Astrocyte (in vitro differentiated cells and primary cell): ENCODE measurements around the gene GRM7. TPM values are rescaled to one million over a fixed set of nuclear protein-coding genes. Genes with fewer than 3 reads are reported as not detected.

Experiments used
- DNase-seq: peaks from one replicate; pipeline ENCODE4 v3.0.0-alpha.2; 2010; ENCODE audit warnings: low read depth
- FAIRE-seq: peaks from 2 replicates; lab custom pipeline; 2011; peaks lifted over from hg19 to GRCh38; lab: Jason Lieb, UNC
- H2AFZ ChIP-seq: 2 replicates; pipeline ENCODE4 v1.6.0; 2012; ENCODE audit warnings: low read depth, low read length, inconsistent platforms
- H3K27ac ChIP-seq: 2 replicates; pipeline ENCODE4 v1.5.1; 2011; ENCODE audit warnings: low read depth, low read length, inconsistent platforms
- H3K27me3 ChIP-seq: 2 replicates; pipeline ENCODE4 v1.6.0; 2011; ENCODE audit warnings: low read length, inconsistent platforms; ENCODE audit not compliant: insufficient read depth
- H3K36me3 ChIP-seq: 2 replicates; pipeline ENCODE4 v1.5.1; 2011; ENCODE audit warnings: low read length, inconsistent platforms; ENCODE audit not compliant: insufficient read depth
- H3K4me1 ChIP-seq: 2 replicates; pipeline ENCODE4 v1.5.1; 2011; ENCODE audit warnings: low read length, inconsistent platforms; ENCODE audit not compliant: insufficient read depth
- H3K4me2 ChIP-seq: 2 replicates; pipeline ENCODE4 v1.6.0; 2012; ENCODE audit warnings: low read length, inconsistent platforms
- H3K4me3 ChIP-seq: 2 replicates; pipeline ENCODE4 v1.5.1; 2011; ENCODE audit warnings: low read depth, mild to moderate bottlenecking, low read length, inconsistent platforms; ENCODE audit not compliant: insufficient read depth
- H3K79me2 ChIP-seq: 2 replicates; pipeline ENCODE4 v1.6.0; 2012; ENCODE audit warnings: mild to moderate bottlenecking, low read length, inconsistent platforms; ENCODE audit not compliant: insufficient read depth
- H3K9ac ChIP-seq: 2 replicates; pipeline ENCODE4 v1.6.0; 2012; ENCODE audit warnings: mild to moderate bottlenecking, low read length, inconsistent platforms
- H3K9me3 ChIP-seq: 2 replicates; pipeline ENCODE4 v1.5.1; 2012; ENCODE audit warnings: low read depth, mild to moderate bottlenecking, low read length, inconsistent platforms; ENCODE audit not compliant: insufficient read depth
- H4K20me1 ChIP-seq: 2 replicates; pipeline ENCODE4 v1.6.0; 2012; ENCODE audit warnings: low read length, inconsistent platforms; ENCODE audit not compliant: insufficient read depth
- H3K27ac Mint-ChIP-seq: one replicate; pipeline ENCODE4 v1.8.0; 2021; ENCODE audit warnings: mild to moderate bottlenecking, mixed read lengths; ENCODE audit not compliant: unreplicated experiment
- H3K27me3 Mint-ChIP-seq: one replicate; pipeline ENCODE4 v1.8.0; 2021; ENCODE audit warnings: low read depth, mixed read lengths; ENCODE audit not compliant: unreplicated experiment
- H3K36me3 Mint-ChIP-seq: one replicate; pipeline ENCODE4 v1.8.0; 2021; ENCODE audit warnings: low read depth, mixed read lengths; ENCODE audit not compliant: unreplicated experiment
- H3K4me1 Mint-ChIP-seq: one replicate; pipeline ENCODE4 v1.8.0; 2021; ENCODE audit warnings: low read depth, mixed read lengths; ENCODE audit not compliant: unreplicated experiment
- H3K4me3 Mint-ChIP-seq: one replicate; pipeline ENCODE4 v1.8.0; 2021; ENCODE audit warnings: mild to moderate bottlenecking, moderate library complexity, mixed read lengths; ENCODE audit not compliant: unreplicated experiment
- H3K9me3 Mint-ChIP-seq: one replicate; pipeline ENCODE4 v1.8.0; 2021; ENCODE audit warnings: mild to moderate bottlenecking, mixed read lengths; ENCODE audit not compliant: unreplicated experiment
- CTCF ChIP-seq: IDR thresholded peaks from 2 replicates; pipeline ENCODE4 v1.5.1; 2011; ENCODE audit warnings: low read depth, mild to moderate bottlenecking, inconsistent platforms, low read length, moderate library complexity; ENCODE audit not compliant: insufficient read depth
- EZH2 ChIP-seq: IDR thresholded peaks from 2 replicates; pipeline ENCODE4 v1.6.1; 2012; ENCODE audit warnings: mild to moderate bottlenecking, low read length, inconsistent platforms; ENCODE audit not compliant: insufficient read depth
- total RNA-seq: library from RNA; stranded (reverse); gene quantifications from 2 replicates; pipeline ENCODE4 v1.2.1, GENCODE V29; 2021

GRM7 gene
- total RNA-seq, 1 donor from 2014 or later = not detected

- Histone ChIP-seq H3K9me3 (no peaks in the 10 kb centered on the region), H3K36me3 (no peaks in the 10 kb centered on the region), H3K4me2 (no peak overlapping the region), H3K9ac (no peak overlapping the region), H3K27ac (no peak overlapping the region), H3K27me3 (no peaks in the 10 kb centered on the region), H3K4me1 (no peaks in the 10 kb centered on the region), H2AFZ (no peak overlapping the region), H3K4me3 (no peak overlapping the region), H4K20me1 (no peaks in the 10 kb centered on the region), H3K79me2 (no peaks in the 10 kb centered on the region)
- no peak overlapping the region for H3K27ac Mint-ChIP-seq
- H3K4me1 Mint-ChIP-seq = no peaks in the 10 kb centered on the region
- H3K36me3 Mint-ChIP-seq = no peaks in the 10 kb centered on the region
- TF ChIP-seq EZH2 (no peak), CTCF (no peak)
- no peaks in the 10 kb centered on the region for H3K9me3 Mint-ChIP-seq
- FAIRE-seq = no peak
- no peak for DNase-seq
- H3K27me3 Mint-ChIP-seq = no peaks in the 10 kb centered on the region
- no peak overlapping the region for H3K4me3 Mint-ChIP-seq
Observed at GRCh38 chr3:7400360-7400759, 539.4 kb downstream of the GRM7 start.

DNA sequence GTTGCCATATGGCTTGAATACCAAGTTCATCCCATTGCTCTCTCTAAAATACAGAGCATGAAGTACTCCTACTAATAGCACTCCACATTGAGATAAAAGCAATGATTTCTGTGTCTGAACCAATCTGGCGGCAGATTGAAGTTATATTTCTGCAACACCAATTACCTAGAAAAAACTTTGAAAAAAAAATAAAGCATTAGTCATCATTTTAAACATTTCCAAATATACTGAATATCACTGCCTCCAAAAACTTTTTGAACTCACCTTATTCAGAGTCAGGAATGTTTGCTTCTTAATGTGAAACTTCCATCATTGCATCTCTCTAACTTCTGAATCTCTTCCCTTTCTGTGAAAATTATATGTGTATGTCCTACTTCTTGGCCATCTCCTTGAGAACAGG lies 540.5 kb downstream of the GRM7 start:
- no peaks in the 10 kb centered on the region for H3K36me3 ChIP-seq
- no peak overlapping the region for H2AFZ ChIP-seq
- no peak overlapping the region for H3K27ac Mint-ChIP-seq
- H3K4me1 ChIP-seq = no peaks in the 10 kb centered on the region
- H4K20me1 ChIP-seq = no peaks in the 10 kb centered on the region
- FAIRE-seq (no peak), DNase-seq (no peak)
- H3K9me3 ChIP-seq = no peaks in the 10 kb centered on the region
- H3K27ac ChIP-seq = no peak overlapping the region
- no peaks in the 10 kb centered on the region for H3K79me2 ChIP-seq
- no peak overlapping the region for H3K4me3 Mint-ChIP-seq
- no peak overlapping the region for H3K4me3 ChIP-seq
- no peaks in the 10 kb centered on the region for H3K36me3 Mint-ChIP-seq
- no peak overlapping the region for H3K9ac ChIP-seq
- H3K4me2 ChIP-seq = no peak overlapping the region
- no peaks in the 10 kb centered on the region for H3K27me3 Mint-ChIP-seq
- TF ChIP-seq CTCF (no peak), EZH2 (no peak)
- no peaks in the 10 kb centered on the region for H3K4me1 Mint-ChIP-seq
- no peaks in the 10 kb centered on the region for H3K9me3 Mint-ChIP-seq
- no peaks in the 10 kb centered on the region for H3K27me3 ChIP-seq

DNA sequence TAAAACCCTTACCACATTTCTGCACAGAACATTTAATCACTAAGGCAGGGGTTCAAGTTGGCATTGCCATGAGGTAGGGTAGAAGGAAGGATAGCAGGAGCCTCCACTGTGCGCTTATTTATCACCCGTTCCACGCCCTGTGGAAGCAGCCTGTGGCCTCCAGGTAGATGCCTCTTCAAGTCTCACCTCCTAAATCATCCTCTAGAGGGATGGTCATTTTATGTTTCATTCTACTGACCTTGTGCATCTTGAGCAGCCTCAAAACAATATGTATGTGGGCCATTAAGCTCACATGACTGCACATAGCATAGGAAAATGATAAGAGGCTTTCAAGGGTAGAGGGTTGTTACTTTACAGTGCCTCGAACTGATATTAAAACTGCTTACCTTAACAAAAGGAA lies 546.2 kb downstream of the GRM7 start:
- Histone ChIP-seq H3K79me2 (no peaks in the 10 kb centered on the region), H3K4me3 (no peak overlapping the region), H3K9ac (no peak overlapping the region), H3K4me2 (no peak overlapping the region), H2AFZ (no peak overlapping the region), H3K27me3 (no peaks in the 10 kb centered on the region), H4K20me1 (no peaks in the 10 kb centered on the region), H3K4me1 (no peaks in the 10 kb centered on the region), H3K36me3 (no peaks in the 10 kb centered on the region), H3K27ac (no peak overlapping the region), H3K9me3 (no peaks in the 10 kb centered on the region)
- Mint-ChIP-seq H3K4me3 (no peak overlapping the region), H3K9me3 (no peaks in the 10 kb centered on the region), H3K36me3 (no peaks in the 10 kb centered on the region), H3K27ac (no peak overlapping the region), H3K4me1 (no peaks in the 10 kb centered on the region), H3K27me3 (no peaks in the 10 kb centered on the region)
- DNase-seq = no peak
- TF ChIP-seq CTCF (no peak), EZH2 (no peak)
- FAIRE-seq = no peak
